Measurements from ENCODE around the gene USP47. TPM values are rescaled to one million over a fixed set of nuclear protein-coding genes. Genes with fewer than 3 reads are reported as not detected.

The USP47 gene
- total RNA-seq, 3 donors from 2014 or later (not counting 1 experiment from before 2014, with no cell fraction given), result 102 to 108 (median 107) TPM

DNA sequence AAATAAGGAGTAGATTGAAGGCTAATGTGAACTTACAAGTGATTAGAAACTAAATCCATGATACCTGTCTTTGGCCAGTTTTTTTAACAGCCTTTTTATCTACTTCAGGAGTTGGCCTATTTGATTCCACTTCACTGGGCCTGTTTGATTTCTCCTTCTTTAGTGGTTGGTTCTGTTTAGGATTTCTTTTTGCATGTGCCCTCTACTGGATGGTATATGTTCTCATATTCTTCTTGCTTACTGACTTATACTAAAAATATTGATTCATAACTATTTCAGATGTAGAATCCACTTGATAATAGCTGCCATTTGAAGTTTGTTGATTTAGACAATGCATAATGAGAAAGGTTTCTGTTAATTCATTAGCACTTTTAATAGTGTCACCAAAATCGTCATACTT is 53.9 kb downstream of the USP47 start:
- H3K36me3 ChIP-seq (ENCODE audit: control insufficient read depth, insufficient read depth, low read length), result peaks cover 58% of the 10 kb centered on the region
- no peaks in the 10 kb centered on the region for H3K36me3 Mint-ChIP-seq

DNA sequence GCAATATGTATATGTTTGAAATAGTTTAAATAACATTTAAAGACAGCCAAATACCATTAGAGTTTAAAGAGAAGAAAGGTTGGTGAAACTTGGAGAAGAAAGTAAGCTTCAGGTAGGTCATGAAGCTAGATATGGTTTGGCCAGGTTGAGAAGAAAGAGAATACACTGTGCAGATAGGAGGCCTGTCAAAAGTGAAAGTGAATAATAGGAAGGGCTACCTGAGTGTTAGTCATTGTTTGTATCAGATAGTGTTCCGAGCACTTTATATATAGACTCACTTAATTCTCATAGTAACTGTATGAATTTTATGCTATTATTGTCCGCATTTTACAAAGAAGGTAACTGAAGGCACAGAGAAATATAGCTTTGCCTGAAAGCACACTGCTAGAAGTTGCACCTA is 56.9 kb downstream of the USP47 start:
- DNase-seq (no peak), ATAC-seq (no peak)
- H3K4me3 Mint-ChIP-seq, result no peak overlapping the region
- H3K36me3 Mint-ChIP-seq, result no peaks in the 10 kb centered on the region
- Histone ChIP-seq H3K27me3 (ENCODE audit: control insufficient read depth, insufficient read depth, low read length) (no peaks in the 10 kb centered on the region), H3K4me1 (ENCODE audit: control insufficient read depth, insufficient read depth, low read length) (peaks cover 3% of the 10 kb centered on the region), H3K9me3 (ENCODE audit: control insufficient read depth, insufficient read depth, low read length) (no peaks in the 10 kb centered on the region), H3K27ac (ENCODE audit: low read length) (no peak overlapping the region), H3K36me3 (ENCODE audit: control insufficient read depth, insufficient read depth, low read length) (peaks cover 45% of the 10 kb centered on the region), H3K4me3 (ENCODE audit: low read length) (no peak overlapping the region)
- no peak for TF ChIP-seq CTCF (IDR thresholded peaks at IDR 0.05)
- no peaks in the 10 kb centered on the region for H3K27me3 Mint-ChIP-seq (ENCODE audit: low read depth in 2 of 2)
- peaks cover 0 to 19% of the 10 kb centered on the region in 2 donors for H3K4me1 Mint-ChIP-seq
- WGBS (ENCODE audit: insufficient coverage), result 88% methylated on average over 1 of the region's 2 CpGs
- no peaks in the 10 kb centered on the region for H3K9me3 Mint-ChIP-seq
- H3K27ac Mint-ChIP-seq, result peak overlapping the region; percentile 5 to 39
- intact Hi-C loops (cut with micrococcal nuclease), result no loop called here

More for the DNA sequence above, 53.9 kb downstream of the USP47 start:
- H3K27ac ChIP-seq (ENCODE audit: low read length), result no peak overlapping the region
- DNase-seq (no peak), ATAC-seq (no peak)
- no CpG with 5 or more reads among the region's 1 CpG for WGBS (ENCODE audit: insufficient coverage)
- H3K4me3 Mint-ChIP-seq, result no peak overlapping the region
- no peak overlapping the region for H3K4me3 ChIP-seq (ENCODE audit: low read length)
- peaks cover 3% of the 10 kb centered on the region for H3K4me1 ChIP-seq (ENCODE audit: control insufficient read depth, insufficient read depth, low read length)
- H3K4me1 Mint-ChIP-seq, result peaks cover 2 to 28% of the 10 kb centered on the region in 2 donors
- H3K27me3 ChIP-seq (ENCODE audit: control insufficient read depth, insufficient read depth, low read length), result no peaks in the 10 kb centered on the region
- no peaks in the 10 kb centered on the region for H3K9me3 ChIP-seq (ENCODE audit: control insufficient read depth, insufficient read depth, low read length)
- H3K27ac Mint-ChIP-seq, result peak overlapping the region in 1 of 2 donors; percentile 25
- H3K27me3 Mint-ChIP-seq (ENCODE audit: low read depth in 2 of 2), result no peaks in the 10 kb centered on the region
- intact Hi-C loops (cut with micrococcal nuclease), result loop anchor here (1.0 kb wide), 1 partner anchor 97 kb away; no protein-coding TSS in a partner anchor
- H3K9me3 Mint-ChIP-seq, result no peaks in the 10 kb centered on the region
- TF ChIP-seq CTCF (IDR thresholded peaks at IDR 0.05), result peak; percentile 7

DNA sequence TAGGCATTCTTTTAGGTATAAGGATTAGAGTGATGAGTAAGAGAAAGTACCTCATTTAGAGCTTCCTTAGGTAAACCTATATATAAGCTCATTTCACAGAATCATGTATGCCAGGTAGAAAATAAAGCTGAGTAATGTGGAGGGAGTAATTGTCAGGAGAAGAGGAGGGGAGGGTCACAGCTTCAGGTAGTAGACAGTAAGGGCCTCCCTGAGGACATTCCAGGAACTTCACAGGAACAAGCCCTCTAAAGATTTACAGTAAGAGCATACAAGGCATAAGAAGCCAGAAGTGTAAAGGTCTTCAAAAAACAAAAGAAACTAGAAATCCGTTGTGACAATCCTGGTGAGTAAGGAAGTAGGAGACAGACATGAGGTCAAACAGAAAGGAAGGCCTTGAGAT is 57.6 kb downstream of the USP47 start:
- no peaks in the 10 kb centered on the region for H3K9me3 ChIP-seq (ENCODE audit: control insufficient read depth, insufficient read depth, low read length)
- 92% methylated on average over 1 of the region's 1 CpG for WGBS (ENCODE audit: insufficient coverage)
- no peaks in the 10 kb centered on the region for H3K27me3 ChIP-seq (ENCODE audit: control insufficient read depth, insufficient read depth, low read length)
- no peak overlapping the region for H3K4me3 ChIP-seq (ENCODE audit: low read length)
- no peak for TF ChIP-seq CTCF (IDR thresholded peaks at IDR 0.05)
- peak overlapping the region; percentile 5 to 39 for H3K27ac Mint-ChIP-seq
- H3K4me3 Mint-ChIP-seq, result no peak overlapping the region
- H3K4me1 Mint-ChIP-seq, result peaks cover 0 to 19% of the 10 kb centered on the region in 2 donors
- no peaks in the 10 kb centered on the region for H3K4me1 ChIP-seq (ENCODE audit: control insufficient read depth, insufficient read depth, low read length)
- intact Hi-C loops (cut with micrococcal nuclease), result no loop called here
- no peaks in the 10 kb centered on the region for H3K9me3 Mint-ChIP-seq
- DNase-seq, result peak in 1 of 2 donors; percentile 9
- peaks cover 50% of the 10 kb centered on the region for H3K36me3 ChIP-seq (ENCODE audit: control insufficient read depth, insufficient read depth, low read length)
- no peaks in the 10 kb centered on the region for H3K27me3 Mint-ChIP-seq (ENCODE audit: low read depth in 2 of 2)
- no peaks in the 10 kb centered on the region for H3K36me3 Mint-ChIP-seq
- no peak for ATAC-seq
- no peak overlapping the region for H3K27ac ChIP-seq (ENCODE audit: low read length)

DNA sequence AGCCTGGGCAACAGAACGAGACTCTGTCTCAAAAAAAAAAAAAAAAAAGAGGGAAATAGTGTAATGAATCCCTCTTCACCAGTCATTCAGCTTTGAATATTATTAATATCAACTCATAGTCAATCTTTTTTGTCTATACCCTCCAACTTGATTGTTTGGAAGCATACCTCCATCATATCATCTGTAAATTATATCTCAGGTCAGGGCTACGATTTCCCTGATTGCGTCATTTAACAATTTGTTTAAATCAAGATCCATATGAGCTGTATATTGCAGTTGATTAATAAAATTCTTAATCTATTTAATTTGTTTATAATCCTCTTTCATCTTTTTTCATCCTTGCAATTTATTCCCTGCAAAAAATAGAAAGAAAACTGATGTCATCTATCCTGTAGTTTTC is 60.2 kb downstream of the USP47 start:
- ATAC-seq (no peak), DNase-seq (no peak)
- Mint-ChIP-seq H3K36me3 (no peaks in the 10 kb centered on the region), H3K4me1 (peaks cover 0 to 15% of the 10 kb centered on the region in 2 donors), H3K4me3 (no peak overlapping the region), H3K27ac (no peak overlapping the region), H3K9me3 (no peaks in the 10 kb centered on the region), H3K27me3 (ENCODE audit: low read depth in 2 of 2) (no peaks in the 10 kb centered on the region)
- intact Hi-C loops (cut with micrococcal nuclease), result no loop called here
- no CpG with 5 or more reads among the region's 3 CpGs for WGBS (ENCODE audit: insufficient coverage)
- no peaks in the 10 kb centered on the region for H3K9me3 ChIP-seq (ENCODE audit: control insufficient read depth, insufficient read depth, low read length)
- no peak for TF ChIP-seq CTCF (IDR thresholded peaks at IDR 0.05)
- no peaks in the 10 kb centered on the region for H3K4me1 ChIP-seq (ENCODE audit: control insufficient read depth, insufficient read depth, low read length)
- peaks cover 53% of the 10 kb centered on the region for H3K36me3 ChIP-seq (ENCODE audit: control insufficient read depth, insufficient read depth, low read length)
- H3K4me3 ChIP-seq (ENCODE audit: low read length), result no peak overlapping the region
- H3K27ac ChIP-seq (ENCODE audit: low read length), result no peak overlapping the region
- H3K27me3 ChIP-seq (ENCODE audit: control insufficient read depth, insufficient read depth, low read length), result no peaks in the 10 kb centered on the region

Measured in natural killer cell (primary cell).